ENCODE data around the gene ELN. TPM values are rescaled to one million over a fixed set of nuclear protein-coding genes. Genes with fewer than 3 reads are reported as not detected.

The ELN gene
- polyA plus RNA-seq, 4 donors: 1.3 to 87.5 (median 13.2) TPM

GRCh38 chr7:74099031-74099430 is 71.1 kb downstream of the ELN start:
- FAIRE-seq (no peak), DNase-seq (no peak)
- Histone ChIP-seq H3K36me3 (ENCODE audit: control insufficient read depth in 3 of 3, insufficient read depth in 2 of 3, low read depth in 1 of 3, low read length in 3 of 3) (peaks cover 3 to 35% (median 4%) of the 10 kb centered on the region in 3 donors), H3K27ac (ENCODE audit: low read depth in 1 of 3, low read length in 2 of 3) (peak overlapping the region in 1 of 3 donors; percentile 68), H3K9me3 (ENCODE audit: control insufficient read depth in 2 of 2, insufficient read depth in 1 of 2, low read depth in 1 of 2, low read length in 1 of 2) (peaks cover 0 to 6% of the 10 kb centered on the region in 2 donors), H3K4me3 (ENCODE audit: low read depth in 1 of 3, low read length in 3 of 3) (no peak overlapping the region), H3K4me1 (ENCODE audit: control insufficient read depth in 3 of 3, insufficient read depth in 2 of 3, low read depth in 1 of 3, low read length in 2 of 3) (peaks cover 0 to 6% (median 0%) of the 10 kb centered on the region in 3 donors), H3K27me3 (ENCODE audit: control insufficient read depth in 3 of 3, insufficient read depth in 3 of 3, low read length in 3 of 3) (no peaks in the 10 kb centered on the region)
- 98 to 99% (median 98%) methylated on average over 17 of the region's 17 CpGs for WGBS, 3 donors

GRCh38 chr7:74101061-74101681 is 73.2 kb downstream of the ELN start:
- Histone ChIP-seq H3K4me3 (ENCODE audit: low read depth in 1 of 3, low read length in 3 of 3) (no peak overlapping the region), H3K27ac (ENCODE audit: low read depth in 1 of 3, low read length in 2 of 3) (peak overlapping the region in 1 of 3 donors; percentile 56), H3K4me1 (ENCODE audit: control insufficient read depth in 3 of 3, insufficient read depth in 2 of 3, low read depth in 1 of 3, low read length in 2 of 3) (no peaks in the 10 kb centered on the region), H3K9me3 (ENCODE audit: control insufficient read depth in 2 of 2, insufficient read depth in 1 of 2, low read depth in 1 of 2, low read length in 1 of 2) (peaks cover 0 to 6% of the 10 kb centered on the region in 2 donors), H3K36me3 (ENCODE audit: control insufficient read depth in 3 of 3, insufficient read depth in 2 of 3, low read depth in 1 of 3, low read length in 3 of 3) (peaks cover 3 to 49% (median 10%) of the 10 kb centered on the region in 3 donors), H3K27me3 (ENCODE audit: control insufficient read depth in 3 of 3, insufficient read depth in 3 of 3, low read length in 3 of 3) (no peaks in the 10 kb centered on the region)
- DNase-seq: no peak
- no peak for FAIRE-seq
- 68 to 85% (median 79%) methylated on average over 8 of the region's 8 CpGs for WGBS, 3 donors

GRCh38 chr7:74103219-74103772 is 75.3 kb downstream of the ELN start:
- no peaks in the 10 kb centered on the region for H3K27me3 ChIP-seq (ENCODE audit: control insufficient read depth in 3 of 3, insufficient read depth in 3 of 3, low read length in 3 of 3)
- no peak overlapping the region for H3K4me3 ChIP-seq (ENCODE audit: low read depth in 1 of 3, low read length in 3 of 3)
- DNase-seq (no peak), FAIRE-seq (no peak)
- 95 to 98% (median 97%) methylated on average over 6 of the region's 6 CpGs for WGBS, 3 donors
- H3K36me3 ChIP-seq (ENCODE audit: control insufficient read depth in 3 of 3, insufficient read depth in 2 of 3, low read depth in 1 of 3, low read length in 3 of 3): peaks cover 0 to 50% (median 11%) of the 10 kb centered on the region in 3 donors
- no peaks in the 10 kb centered on the region for H3K4me1 ChIP-seq (ENCODE audit: control insufficient read depth in 3 of 3, insufficient read depth in 2 of 3, low read depth in 1 of 3, low read length in 2 of 3)
- H3K27ac ChIP-seq (ENCODE audit: low read depth in 1 of 3, low read length in 2 of 3): no peak overlapping the region
- H3K9me3 ChIP-seq (ENCODE audit: control insufficient read depth in 2 of 2, insufficient read depth in 1 of 2, low read depth in 1 of 2, low read length in 1 of 2): no peaks in the 10 kb centered on the region

- H3K27me3 ChIP-seq (ENCODE audit: control insufficient read depth in 3 of 3, insufficient read depth in 3 of 3, low read length in 3 of 3): no peaks in the 10 kb centered on the region
- 84 to 95% (median 93%) methylated on average over 8 of the region's 8 CpGs for whole genome bisulfite sequencing, 3 donors
- FAIRE-seq (no peak), DNase-seq (no peak)
- H3K36me3 ChIP-seq (ENCODE audit: control insufficient read depth in 3 of 3, insufficient read depth in 2 of 3, low read depth in 1 of 3, low read length in 3 of 3): peaks cover 0 to 56% (median 14%) of the 10 kb centered on the region in 3 donors
- H3K27ac ChIP-seq (ENCODE audit: low read depth in 1 of 3, low read length in 2 of 3): no peak overlapping the region
- H3K9me3 ChIP-seq (ENCODE audit: control insufficient read depth in 2 of 2, insufficient read depth in 1 of 2, low read depth in 1 of 2, low read length in 1 of 2): no peaks in the 10 kb centered on the region
- H3K4me1 ChIP-seq (ENCODE audit: control insufficient read depth in 3 of 3, insufficient read depth in 2 of 3, low read depth in 1 of 3, low read length in 2 of 3): no peaks in the 10 kb centered on the region
- no peak overlapping the region for H3K4me3 ChIP-seq (ENCODE audit: low read depth in 1 of 3, low read length in 3 of 3)
These were observed 76.7 kb downstream of the ELN start for GRCh38 chr7:74104702-74105101.

GRCh38 chr7:74105992-74106391 is 78.0 kb downstream of the ELN start:
- Histone ChIP-seq H3K4me1 (ENCODE audit: control insufficient read depth in 3 of 3, insufficient read depth in 2 of 3, low read depth in 1 of 3, low read length in 2 of 3) (no peaks in the 10 kb centered on the region), H3K36me3 (ENCODE audit: control insufficient read depth in 3 of 3, insufficient read depth in 2 of 3, low read depth in 1 of 3, low read length in 3 of 3) (peaks cover 0 to 58% (median 17%) of the 10 kb centered on the region in 3 donors), H3K27ac (ENCODE audit: low read depth in 1 of 3, low read length in 2 of 3) (no peak overlapping the region), H3K9me3 (ENCODE audit: control insufficient read depth in 2 of 2, insufficient read depth in 1 of 2, low read depth in 1 of 2, low read length in 1 of 2) (no peaks in the 10 kb centered on the region), H3K27me3 (ENCODE audit: control insufficient read depth in 3 of 3, insufficient read depth in 3 of 3, low read length in 3 of 3) (no peaks in the 10 kb centered on the region), H3K4me3 (ENCODE audit: low read depth in 1 of 3, low read length in 3 of 3) (no peak overlapping the region)
- WGBS, 3 donors: 89 to 97% (median 95%) methylated on average over 11 of the region's 11 CpGs
- no peak for FAIRE-seq
- no peak for DNase-seq

GRCh38 chr7:74106846-74107245 is 78.9 kb downstream of the ELN start:
- Histone ChIP-seq H3K27me3 (ENCODE audit: control insufficient read depth in 3 of 3, insufficient read depth in 3 of 3, low read length in 3 of 3) (no peaks in the 10 kb centered on the region), H3K4me1 (ENCODE audit: control insufficient read depth in 3 of 3, insufficient read depth in 2 of 3, low read depth in 1 of 3, low read length in 2 of 3) (no peaks in the 10 kb centered on the region), H3K27ac (ENCODE audit: low read depth in 1 of 3, low read length in 2 of 3) (no peak overlapping the region), H3K4me3 (ENCODE audit: low read depth in 1 of 3, low read length in 3 of 3) (no peak overlapping the region), H3K36me3 (ENCODE audit: control insufficient read depth in 3 of 3, insufficient read depth in 2 of 3, low read depth in 1 of 3, low read length in 3 of 3) (peaks cover 0 to 61% (median 12%) of the 10 kb centered on the region in 3 donors), H3K9me3 (ENCODE audit: control insufficient read depth in 2 of 2, insufficient read depth in 1 of 2, low read depth in 1 of 2, low read length in 1 of 2) (no peaks in the 10 kb centered on the region)
- 96 to 98% (median 97%) methylated on average over 16 to 18 of the region's 18 CpGs for WGBS, 3 donors
- no peak for DNase-seq
- no peak for FAIRE-seq

GRCh38 chr7:74115326-74115725 is 87.4 kb downstream of the ELN start:
- Histone ChIP-seq H3K4me3 (ENCODE audit: low read depth in 1 of 3, low read length in 3 of 3) (no peak overlapping the region), H3K36me3 (ENCODE audit: control insufficient read depth in 3 of 3, insufficient read depth in 2 of 3, low read depth in 1 of 3, low read length in 3 of 3) (peaks cover under 1 to 45% (median 11%) of the 10 kb centered on the region in 3 donors), H3K27me3 (ENCODE audit: control insufficient read depth in 3 of 3, insufficient read depth in 3 of 3, low read length in 3 of 3) (no peaks in the 10 kb centered on the region), H3K27ac (ENCODE audit: low read depth in 1 of 3, low read length in 2 of 3) (no peak overlapping the region), H3K9me3 (ENCODE audit: control insufficient read depth in 2 of 2, insufficient read depth in 1 of 2, low read depth in 1 of 2, low read length in 1 of 2) (no peaks in the 10 kb centered on the region), H3K4me1 (ENCODE audit: control insufficient read depth in 3 of 3, insufficient read depth in 2 of 3, low read depth in 1 of 3, low read length in 2 of 3) (no peaks in the 10 kb centered on the region)
- WGBS, 3 donors: 78 to 84% (median 80%) methylated on average over 13 to 17 of the region's 17 CpGs
- no peak for DNase-seq
- FAIRE-seq: no peak

- Histone ChIP-seq H3K27ac (ENCODE audit: low read depth in 1 of 3, low read length in 2 of 3) (no peak overlapping the region), H3K36me3 (ENCODE audit: control insufficient read depth in 3 of 3, insufficient read depth in 2 of 3, low read depth in 1 of 3, low read length in 3 of 3) (peaks cover 2 to 53% (median 9%) of the 10 kb centered on the region in 3 donors), H3K27me3 (ENCODE audit: control insufficient read depth in 3 of 3, insufficient read depth in 3 of 3, low read length in 3 of 3) (no peaks in the 10 kb centered on the region), H3K4me1 (ENCODE audit: control insufficient read depth in 3 of 3, insufficient read depth in 2 of 3, low read depth in 1 of 3, low read length in 2 of 3) (no peaks in the 10 kb centered on the region), H3K9me3 (ENCODE audit: control insufficient read depth in 2 of 2, insufficient read depth in 1 of 2, low read depth in 1 of 2, low read length in 1 of 2) (no peaks in the 10 kb centered on the region), H3K4me3 (ENCODE audit: low read depth in 1 of 3, low read length in 3 of 3) (no peak overlapping the region)
- WGBS, 3 donors: 83 to 93% (median 86%) methylated on average over 13 of the region's 13 CpGs
- FAIRE-seq (no peak), DNase-seq (no peak)
These were observed 88.4 kb downstream of the ELN start for GRCh38 chr7:74116356-74116755.
